ENCODE results near the gene TRIM52. TPM values are rescaled to one million over a fixed set of nuclear protein-coding genes. Genes with fewer than 3 reads are reported as not detected.

TRIM52 gene
- polyA plus RNA-seq, 1 donor from 2014 or later, result 42.0 TPM

DNA sequence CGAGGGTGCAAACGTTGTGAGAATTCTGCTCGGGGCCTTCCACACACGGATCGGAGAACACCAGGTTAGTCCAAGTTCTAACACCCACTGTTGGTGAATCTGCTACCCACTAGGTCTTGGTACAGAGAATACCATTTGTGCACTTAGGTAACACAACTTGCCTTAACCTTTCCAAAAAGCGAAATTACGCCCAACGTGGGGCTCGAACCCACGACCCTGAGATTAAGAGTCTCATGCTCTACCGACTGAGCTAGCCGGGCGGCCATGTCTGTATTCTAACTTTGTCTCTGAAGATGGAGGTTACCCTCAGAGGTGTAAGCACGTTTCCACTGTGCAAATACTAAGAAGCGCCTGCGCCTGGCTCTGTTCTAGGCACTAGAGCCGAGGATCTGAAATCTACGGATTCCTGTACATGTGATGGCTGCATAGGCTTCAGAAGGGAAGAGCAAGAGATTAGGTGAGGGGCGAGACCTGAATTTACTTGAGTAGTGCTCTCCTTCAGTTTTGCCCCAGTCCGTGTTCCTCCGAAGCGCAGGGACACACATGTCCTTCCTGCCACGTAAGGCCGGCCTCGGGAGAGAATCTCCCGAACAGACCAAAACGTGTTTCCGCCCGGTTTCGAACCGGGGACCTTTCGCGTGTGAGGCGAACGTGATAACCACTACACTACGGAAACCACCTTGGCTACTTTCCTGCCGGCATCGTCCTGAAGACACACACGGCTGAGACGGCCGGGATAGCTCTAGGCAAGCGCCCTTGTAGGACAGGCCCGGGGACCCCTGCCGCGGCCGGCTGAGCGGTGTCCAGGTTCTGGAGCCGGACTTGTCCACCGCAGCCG lies 38.9 kb downstream of the TRIM52 start:
- peak overlapping the region; percentile 78 for H2AFZ ChIP-seq (ENCODE audit: low read depth, low read length)
- no peaks in the 10 kb centered on the region for H3K9me3 ChIP-seq (ENCODE audit: low read length)
- H3K9ac ChIP-seq (ENCODE audit: low read length), result peak overlapping the region; percentile 96

DNA sequence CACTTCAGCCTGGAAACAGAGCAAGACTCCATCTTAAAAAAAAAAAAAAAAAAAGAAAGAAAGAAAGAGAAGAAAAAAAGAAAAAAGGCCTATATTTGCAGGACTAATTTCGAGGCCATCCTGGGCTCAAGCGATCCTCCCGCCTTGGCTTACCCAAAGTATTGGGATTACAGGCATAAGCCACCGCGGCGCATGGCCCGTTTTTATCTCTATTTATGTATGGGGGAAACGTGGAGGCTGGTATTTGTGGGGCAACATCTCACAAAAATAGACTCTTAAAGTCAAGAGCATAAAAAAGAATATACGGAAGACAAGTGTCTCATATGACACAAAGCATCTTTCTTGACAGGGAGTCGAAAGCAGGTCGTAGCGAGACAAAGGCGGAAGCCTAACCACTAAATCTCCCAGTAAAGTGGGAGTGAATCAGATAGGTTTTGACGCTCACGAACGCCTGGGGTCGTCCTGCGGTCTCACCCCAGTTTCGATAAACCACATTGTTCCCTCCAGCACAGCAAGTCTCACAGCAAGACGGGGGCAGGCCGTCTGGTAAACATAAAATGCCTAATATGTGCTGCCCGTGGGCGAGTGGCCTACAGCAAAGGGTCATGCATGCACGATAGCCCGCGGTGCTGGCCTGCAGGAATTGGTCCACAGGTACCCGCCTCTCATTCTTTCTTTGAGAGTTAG lies 39.7 kb downstream of the TRIM52 start:
- Histone ChIP-seq H3K27me3 (ENCODE audit: insufficient read depth, low read depth, low read length) (peaks cover 5% of the 10 kb centered on the region), H3K9me3 (ENCODE audit: low read length) (no peaks in the 10 kb centered on the region), H3K4me2 (ENCODE audit: low read length) (no peak overlapping the region), H3K27ac (ENCODE audit: low read length) (no peak overlapping the region), H3F3A (ENCODE audit: insufficient read depth, low read length, poor library complexity, severe bottlenecking) (peaks cover 2% of the 10 kb centered on the region), H3K4me3 (ENCODE audit: low read length) (peak overlapping the region; percentile 93), H3K9ac (ENCODE audit: low read length) (no peak overlapping the region), H4K20me1 (ENCODE audit: insufficient read depth) (no peaks in the 10 kb centered on the region), H3K9me2 (ENCODE audit: insufficient read depth, low read length) (no peaks in the 10 kb centered on the region), H2AFZ (ENCODE audit: low read depth, low read length) (no peak overlapping the region), H3K79me2 (replicated peaks; ENCODE audit: insufficient read depth, low read length) (peaks cover 21% of the 10 kb centered on the region), H3K36me3 (ENCODE audit: insufficient read depth, low read length) (no peaks in the 10 kb centered on the region)
- TF ChIP-seq EZH2 (IDR thresholded peaks at IDR 0.05; ENCODE audit: borderline replicate concordance, insufficient read depth, low read length, poor library complexity, severe bottlenecking) (no peak), MXI1 (conservative IDR thresholded peaks at IDR 0.05; ENCODE audit: poor library complexity, severe bottlenecking) (no peak), RAD21 (conservative IDR thresholded peaks at IDR 0.05) (no peak), EP300 (conservative IDR thresholded peaks at IDR 0.05; ENCODE audit: poor library complexity, severe bottlenecking) (no peak), TAF1 (IDR thresholded peaks at IDR 0.05; ENCODE audit: low read depth) (no peak), SMC3 (conservative IDR thresholded peaks at IDR 0.05; ENCODE audit: poor library complexity) (no peak), POLR2AphosphoS5 (IDR thresholded peaks at IDR 0.05) (no peak)
- TF ChIP-seq, protein P1, sequence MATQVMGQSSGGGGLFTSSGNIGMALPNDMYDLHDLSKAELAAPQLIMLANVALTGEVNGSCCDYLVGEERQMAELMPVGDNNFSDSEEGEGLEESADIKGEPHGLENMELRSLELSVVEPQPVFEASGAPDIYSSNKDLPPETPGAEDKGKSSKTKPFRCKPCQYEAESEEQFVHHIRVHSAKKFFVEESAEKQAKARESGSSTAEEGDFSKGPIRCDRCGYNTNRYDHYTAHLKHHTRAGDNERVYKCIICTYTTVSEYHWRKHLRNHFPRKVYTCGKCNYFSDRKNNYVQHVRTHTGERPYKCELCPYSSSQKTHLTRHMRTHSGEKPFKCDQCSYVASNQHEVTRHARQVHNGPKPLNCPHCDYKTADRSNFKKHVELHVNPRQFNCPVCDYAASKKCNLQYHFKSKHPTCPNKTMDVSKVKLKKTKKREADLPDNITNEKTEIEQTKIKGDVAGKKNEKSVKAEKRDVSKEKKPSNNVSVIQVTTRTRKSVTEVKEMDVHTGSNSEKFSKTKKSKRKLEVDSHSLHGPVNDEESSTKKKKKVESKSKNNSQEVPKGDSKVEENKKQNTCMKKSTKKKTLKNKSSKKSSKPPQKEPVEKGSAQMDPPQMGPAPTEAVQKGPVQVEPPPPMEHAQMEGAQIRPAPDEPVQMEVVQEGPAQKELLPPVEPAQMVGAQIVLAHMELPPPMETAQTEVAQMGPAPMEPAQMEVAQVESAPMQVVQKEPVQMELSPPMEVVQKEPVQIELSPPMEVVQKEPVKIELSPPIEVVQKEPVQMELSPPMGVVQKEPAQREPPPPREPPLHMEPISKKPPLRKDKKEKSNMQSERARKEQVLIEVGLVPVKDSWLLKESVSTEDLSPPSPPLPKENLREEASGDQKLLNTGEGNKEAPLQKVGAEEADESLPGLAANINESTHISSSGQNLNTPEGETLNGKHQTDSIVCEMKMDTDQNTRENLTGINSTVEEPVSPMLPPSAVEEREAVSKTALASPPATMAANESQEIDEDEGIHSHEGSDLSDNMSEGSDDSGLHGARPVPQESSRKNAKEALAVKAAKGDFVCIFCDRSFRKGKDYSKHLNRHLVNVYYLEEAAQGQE (IDR thresholded peaks at IDR 0.05; ENCODE audit: borderline replicate concordance), result no peak
- TF ChIP-seq, protein P2, sequence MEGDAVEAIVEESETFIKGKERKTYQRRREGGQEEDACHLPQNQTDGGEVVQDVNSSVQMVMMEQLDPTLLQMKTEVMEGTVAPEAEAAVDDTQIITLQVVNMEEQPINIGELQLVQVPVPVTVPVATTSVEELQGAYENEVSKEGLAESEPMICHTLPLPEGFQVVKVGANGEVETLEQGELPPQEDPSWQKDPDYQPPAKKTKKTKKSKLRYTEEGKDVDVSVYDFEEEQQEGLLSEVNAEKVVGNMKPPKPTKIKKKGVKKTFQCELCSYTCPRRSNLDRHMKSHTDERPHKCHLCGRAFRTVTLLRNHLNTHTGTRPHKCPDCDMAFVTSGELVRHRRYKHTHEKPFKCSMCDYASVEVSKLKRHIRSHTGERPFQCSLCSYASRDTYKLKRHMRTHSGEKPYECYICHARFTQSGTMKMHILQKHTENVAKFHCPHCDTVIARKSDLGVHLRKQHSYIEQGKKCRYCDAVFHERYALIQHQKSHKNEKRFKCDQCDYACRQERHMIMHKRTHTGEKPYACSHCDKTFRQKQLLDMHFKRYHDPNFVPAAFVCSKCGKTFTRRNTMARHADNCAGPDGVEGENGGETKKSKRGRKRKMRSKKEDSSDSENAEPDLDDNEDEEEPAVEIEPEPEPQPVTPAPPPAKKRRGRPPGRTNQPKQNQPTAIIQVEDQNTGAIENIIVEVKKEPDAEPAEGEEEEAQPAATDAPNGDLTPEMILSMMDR (IDR thresholded peaks at IDR 0.05; ENCODE audit: poor library complexity, severe bottlenecking), result no peak

More for the DNA sequence above, 38.9 kb downstream of the TRIM52 start:
- Histone ChIP-seq H3K27me3 (ENCODE audit: insufficient read depth, low read depth, low read length) (no peaks in the 10 kb centered on the region), H3K36me3 (ENCODE audit: insufficient read depth, low read length) (no peaks in the 10 kb centered on the region), H3K79me2 (replicated peaks; ENCODE audit: insufficient read depth, low read length) (peaks cover 21% of the 10 kb centered on the region), H3K4me3 (ENCODE audit: low read length) (peak overlapping the region; percentile 93), H4K20me1 (ENCODE audit: insufficient read depth) (no peaks in the 10 kb centered on the region), H3K27ac (ENCODE audit: low read length) (peak overlapping the region; percentile 96), H3K4me2 (ENCODE audit: low read length) (peak overlapping the region; percentile 74), H3F3A (ENCODE audit: insufficient read depth, low read length, poor library complexity, severe bottlenecking) (no peaks in the 10 kb centered on the region), H3K9me2 (ENCODE audit: insufficient read depth, low read length) (no peaks in the 10 kb centered on the region)
- no peak for TF ChIP-seq POLR2AphosphoS5 (IDR thresholded peaks at IDR 0.05)
- no peak for TF ChIP-seq RAD21 (conservative IDR thresholded peaks at IDR 0.05)
- peak; percentile 15 for TF ChIP-seq EP300 (conservative IDR thresholded peaks at IDR 0.05; ENCODE audit: poor library complexity, severe bottlenecking)
- TF ChIP-seq MXI1 (conservative IDR thresholded peaks at IDR 0.05; ENCODE audit: poor library complexity, severe bottlenecking), result peak; percentile 69
- TF ChIP-seq SMC3 (conservative IDR thresholded peaks at IDR 0.05; ENCODE audit: poor library complexity), result peak; percentile 16
- TF ChIP-seq EZH2 (IDR thresholded peaks at IDR 0.05; ENCODE audit: borderline replicate concordance, insufficient read depth, low read length, poor library complexity, severe bottlenecking), result no peak
